Putamen (tissue), 1 donor: ENCODE results near the gene RAB8B.
"Not testable (repeated sequence)": the region's sequence is repeated elsewhere in the genome, so short reads cannot be mapped to it uniquely, and the experiment has no call there.

ENCODE experiments used
- DNase-seq: peaks from one replicate; pipeline ENCODE4 v3.0.0-alpha.2; 2016; ENCODE audit warnings: low spot score

The RAB8B gene

DNA sequence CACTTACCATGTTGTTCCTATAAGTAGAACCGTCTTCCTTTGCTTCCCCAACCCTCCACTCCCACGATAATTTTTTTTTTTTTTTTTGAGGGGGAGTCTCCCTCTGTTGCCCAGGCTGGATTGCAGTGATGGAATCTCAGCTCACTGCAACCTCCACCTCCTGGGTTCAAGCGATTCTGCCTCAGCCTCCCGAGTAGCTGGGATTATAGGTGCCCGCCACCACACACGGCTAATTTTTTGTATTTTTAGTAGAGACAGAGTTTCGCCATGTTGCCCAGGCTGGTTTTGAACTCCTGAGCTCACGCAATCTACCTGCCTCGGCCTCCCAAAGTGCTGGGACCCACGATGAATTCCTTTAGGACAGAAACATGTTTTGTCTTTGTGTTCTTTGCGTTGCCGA, 19.4 kb downstream of the RAB8B start:
- DNase-seq, result not testable (repeated sequence)

DNA sequence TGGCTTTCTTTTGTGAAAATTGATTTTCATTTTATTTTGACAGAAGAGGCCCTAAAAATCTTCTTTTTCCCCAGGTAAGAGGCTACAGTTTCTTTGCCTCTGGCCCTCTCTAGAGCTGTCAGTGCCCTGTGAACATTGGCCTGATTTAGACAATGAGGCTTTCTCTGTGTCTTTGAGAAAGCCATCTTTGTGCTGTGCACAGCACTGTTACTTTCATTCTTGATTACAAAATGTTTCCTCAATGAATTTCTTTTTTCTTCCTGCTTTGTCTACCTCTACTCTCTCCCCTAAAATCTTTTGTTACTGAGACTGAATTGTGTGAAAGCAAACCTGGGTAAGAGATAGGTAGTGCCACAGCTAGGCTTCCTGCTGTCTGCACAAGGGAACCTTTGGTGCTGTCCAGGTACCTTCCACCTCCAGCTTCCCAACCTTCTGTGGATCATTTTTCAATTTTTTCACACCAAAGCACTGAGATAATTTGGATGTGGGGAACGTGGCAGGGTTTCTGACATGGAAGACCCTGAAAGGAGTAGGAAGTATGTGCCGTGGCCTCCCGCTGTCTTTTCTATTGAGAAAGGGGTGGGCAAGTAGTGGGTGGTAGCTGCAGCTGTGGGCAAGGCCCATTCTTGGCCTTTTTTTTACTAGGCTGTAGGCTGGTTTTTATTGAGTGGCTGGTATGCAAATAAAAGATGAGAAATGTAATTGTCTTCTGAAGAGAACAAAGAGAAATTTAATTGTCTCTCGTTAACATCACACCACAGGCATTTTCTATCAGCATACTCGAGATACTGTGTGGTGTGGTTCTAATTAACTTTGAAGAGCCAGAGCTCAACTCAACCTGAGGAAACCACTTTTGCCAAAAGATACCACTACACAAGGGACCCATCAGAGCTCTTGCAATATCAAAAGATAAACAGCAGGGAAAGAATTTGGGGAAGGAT, 21.0 kb downstream of the RAB8B start:
- peak; percentile 70 for DNase-seq

DNA sequence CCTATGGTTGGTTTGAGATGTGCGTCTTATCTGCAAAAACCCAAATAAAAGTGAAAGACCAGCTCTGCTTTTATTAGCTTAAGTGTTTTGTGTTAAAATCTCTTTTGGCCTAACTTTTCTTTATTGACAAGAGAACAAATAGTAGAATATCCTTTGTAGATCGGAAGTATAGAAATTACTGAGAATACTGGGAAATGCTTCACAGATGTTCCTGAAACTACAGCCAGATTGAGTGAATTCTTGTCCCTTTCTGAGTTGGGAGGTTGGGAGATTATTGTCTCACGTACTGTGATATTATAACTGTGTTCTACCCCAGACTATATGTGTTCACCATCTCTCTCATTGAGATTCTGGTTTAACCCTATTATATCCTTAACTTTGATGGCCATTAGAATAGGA, 21.7 kb downstream of the RAB8B start:
- DNase-seq, result no peak

DNA sequence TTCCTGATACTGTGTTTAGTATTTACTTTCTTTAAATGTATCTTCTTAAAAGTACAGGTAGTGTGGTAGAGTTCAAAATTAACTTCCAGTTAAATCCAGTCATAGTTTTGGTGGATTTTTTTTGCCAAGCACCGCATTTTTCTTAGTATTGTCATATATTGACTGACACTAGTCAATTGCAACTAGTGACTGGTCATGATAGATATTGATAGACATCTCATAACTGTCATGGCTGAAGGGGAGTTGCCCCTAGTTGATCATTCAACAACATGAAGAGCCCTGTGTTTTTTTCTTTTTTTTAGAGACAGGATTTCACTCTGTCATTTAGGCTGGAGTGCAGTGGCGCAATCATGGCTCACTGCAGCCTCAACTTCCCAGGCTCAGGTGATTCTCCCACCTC, 22.1 kb downstream of the RAB8B start:
- DNase-seq, result no peak

DNA sequence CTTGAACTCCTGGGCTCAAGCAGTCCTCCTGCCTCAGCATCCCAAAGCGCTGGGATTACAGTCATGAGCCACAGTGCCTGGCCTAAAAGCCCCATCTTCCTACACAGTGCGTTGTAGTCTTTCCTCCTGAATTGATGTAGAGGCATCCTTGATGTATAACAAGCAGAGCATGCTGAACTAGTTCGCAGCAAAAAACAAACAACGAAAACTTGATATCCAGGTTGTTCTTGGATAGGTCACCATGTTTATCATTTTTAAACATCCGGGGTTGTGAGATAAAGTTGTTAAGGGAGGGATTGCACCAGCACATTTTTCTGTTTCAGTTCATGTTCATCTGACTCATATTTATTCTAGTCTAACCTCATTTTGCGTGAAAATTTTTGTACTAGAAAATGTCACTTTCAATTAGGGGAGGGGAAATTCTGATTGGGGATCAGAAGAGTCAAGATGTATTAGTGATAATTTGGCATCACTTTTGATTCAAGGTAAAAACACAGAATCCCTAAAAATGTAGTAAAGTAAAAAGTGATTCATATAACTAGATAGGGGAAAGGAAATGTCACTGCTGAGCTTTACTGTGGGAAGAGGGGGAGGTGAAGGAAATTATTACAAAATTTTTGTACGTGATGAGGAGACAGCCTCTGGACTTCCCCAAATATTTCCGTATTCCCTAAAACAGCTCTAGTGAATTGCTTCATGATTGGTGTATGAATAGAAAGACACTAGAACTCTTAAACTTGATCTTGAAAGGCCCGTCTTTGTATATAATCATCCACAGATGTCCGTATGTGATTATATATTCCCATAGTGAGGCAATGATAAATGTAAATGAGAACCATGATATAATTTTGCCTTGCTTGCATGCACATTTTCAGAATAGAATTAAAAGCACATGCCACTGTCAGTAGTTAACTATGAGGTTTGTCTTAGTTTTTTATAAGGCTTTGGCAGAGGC, 22.9 kb downstream of the RAB8B start:
- no peak for DNase-seq

DNA sequence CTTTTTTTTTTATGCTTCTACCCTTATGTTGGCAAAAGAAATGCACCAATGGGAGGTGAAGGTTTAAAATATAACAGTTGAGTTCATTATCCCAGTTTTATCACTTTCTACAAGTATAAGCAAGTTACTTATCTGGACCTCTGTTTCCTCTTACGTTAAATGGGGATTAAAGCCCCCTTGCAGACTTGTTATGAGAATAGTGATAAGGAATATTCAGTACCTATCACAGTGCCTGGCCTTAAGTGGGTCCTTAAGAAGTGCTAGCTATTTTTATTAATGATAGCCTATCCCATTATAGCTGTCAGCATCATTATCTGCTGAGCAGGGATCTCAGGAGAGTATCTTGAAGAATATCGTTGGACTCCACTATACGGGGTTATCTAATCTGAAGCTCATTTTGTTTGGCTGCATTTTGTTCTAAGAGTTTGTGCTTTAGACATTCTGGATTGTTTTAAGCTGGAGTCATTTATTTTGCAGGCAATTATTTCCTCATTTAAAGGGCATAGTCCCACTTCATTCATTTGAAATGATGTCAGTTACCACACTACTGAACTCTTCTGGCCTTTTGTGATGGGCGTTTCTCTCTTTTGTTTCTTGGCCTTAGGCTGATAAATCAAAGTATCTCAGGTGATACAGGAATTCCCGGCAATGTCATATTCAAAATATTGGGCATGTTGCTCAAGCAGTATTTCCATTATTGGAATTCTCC, 28.8 kb downstream of the RAB8B start:
- DNase-seq, result no peak

DNA sequence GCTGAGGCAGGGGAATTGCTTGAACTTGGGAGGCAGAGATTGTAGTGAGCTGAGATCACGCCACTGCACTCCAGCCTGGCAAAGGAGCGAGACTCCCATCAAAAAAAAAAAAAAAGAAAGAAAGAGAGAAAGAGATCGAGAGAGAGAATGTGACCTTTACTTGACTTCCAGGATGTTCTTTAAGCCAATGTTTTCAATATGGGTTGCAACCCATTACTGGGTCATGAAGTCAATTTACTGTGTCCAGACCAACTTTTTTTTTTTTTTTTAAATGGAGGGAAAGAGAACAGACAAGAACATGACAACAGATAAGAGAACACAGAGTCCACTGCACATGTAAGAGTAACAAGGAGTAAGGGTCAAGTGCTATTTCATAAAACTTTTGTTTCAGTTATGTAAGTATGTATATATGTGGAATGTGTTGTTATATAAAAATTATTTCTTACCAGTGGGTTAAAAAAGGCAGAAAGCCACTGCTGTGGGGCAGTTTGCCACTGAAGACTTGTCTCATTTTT, 29.8 kb downstream of the RAB8B start:
- DNase-seq, result no peak

DNA sequence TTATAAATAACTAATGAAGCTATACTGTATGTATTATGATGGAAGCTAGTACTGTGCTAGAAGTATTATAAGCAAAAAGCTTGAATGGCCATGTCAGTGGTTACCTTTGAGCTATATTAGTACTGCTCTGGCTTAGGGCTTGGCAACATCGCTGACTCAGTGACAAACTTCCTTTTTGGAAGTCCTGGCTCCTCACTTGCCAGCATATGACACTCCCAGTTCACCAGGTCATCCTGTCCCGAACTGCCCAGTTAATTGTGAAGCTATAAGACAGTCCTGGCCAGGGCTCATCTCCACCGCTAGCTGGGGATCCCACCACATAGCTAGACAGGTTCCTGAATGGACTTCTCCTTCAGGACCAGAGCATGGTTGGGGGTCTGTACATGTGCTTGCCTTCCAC, 31.9 kb downstream of the RAB8B start:
- no peak for DNase-seq

DNA sequence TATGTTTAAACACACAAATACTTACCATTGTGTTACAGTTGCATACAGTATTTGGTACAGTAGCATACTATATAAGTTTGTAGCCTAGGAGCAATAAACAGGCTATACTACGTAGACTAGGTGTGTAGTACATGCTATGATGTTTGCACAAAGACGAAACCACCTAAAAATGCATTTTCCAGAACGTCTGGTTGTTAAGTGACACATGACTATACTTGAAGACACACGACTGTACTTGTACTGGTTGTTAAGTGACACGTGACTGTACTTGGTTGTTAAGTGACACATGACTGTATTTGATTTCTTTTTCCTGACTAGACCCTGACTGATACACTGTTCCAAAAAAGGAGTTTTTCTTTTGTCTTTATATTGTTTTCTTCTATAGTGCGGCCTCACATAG, 34.1 kb downstream of the RAB8B start:
- DNase-seq, result no peak

DNA sequence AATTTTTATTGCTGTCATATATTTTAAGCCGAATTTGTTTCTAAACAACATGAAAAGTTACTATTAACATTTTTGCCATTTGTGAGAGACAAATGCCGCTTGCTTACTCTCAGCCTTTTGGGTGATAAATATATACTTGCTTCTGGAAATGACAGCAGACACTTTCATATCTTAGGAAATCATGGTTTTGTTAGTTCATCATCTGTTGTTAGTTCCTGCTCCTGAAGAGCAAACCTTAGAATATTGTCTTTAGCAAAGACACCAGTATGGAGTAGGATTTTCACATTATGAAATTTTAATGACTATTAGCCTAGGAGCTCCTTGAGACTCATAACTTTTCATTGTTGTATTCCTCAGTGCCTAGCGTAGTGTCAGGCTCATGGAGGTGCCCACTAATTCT, 36.0 kb downstream of the RAB8B start:
- no peak for DNase-seq

DNA sequence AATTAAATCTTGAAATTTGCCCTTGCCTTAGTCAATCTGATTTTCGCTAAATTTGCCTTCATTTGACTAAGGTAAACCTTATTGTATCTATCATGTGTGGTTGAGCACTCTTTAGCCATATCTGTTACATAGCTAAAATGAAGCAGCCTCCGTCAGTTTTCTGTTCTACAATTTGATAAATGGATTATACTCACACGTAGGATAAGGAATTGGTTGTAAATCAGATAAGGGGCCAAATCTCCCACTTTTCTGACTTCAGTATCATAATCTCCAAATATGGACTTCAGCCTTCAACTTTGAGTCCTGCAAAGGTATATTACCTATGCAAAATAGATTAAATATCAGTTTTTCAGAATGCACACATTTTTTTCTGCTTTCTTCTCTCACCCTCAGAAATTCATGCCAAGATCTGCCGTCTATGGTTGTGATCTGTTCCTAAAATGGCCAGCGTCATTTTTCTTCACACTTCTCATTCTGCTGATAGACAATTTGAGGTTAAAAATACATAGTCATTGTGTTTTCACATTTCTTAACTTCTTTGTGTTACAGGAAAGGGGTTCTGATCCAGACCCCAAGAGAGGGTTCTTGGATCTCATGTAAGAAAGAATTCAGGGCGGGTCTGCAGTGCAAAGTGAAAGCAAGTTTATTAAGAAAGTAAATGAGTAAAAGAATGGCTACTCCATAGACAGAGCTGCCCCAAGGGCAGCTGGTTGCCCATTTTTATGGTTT, 36.9 kb downstream of the RAB8B start:
- no peak for DNase-seq

DNA sequence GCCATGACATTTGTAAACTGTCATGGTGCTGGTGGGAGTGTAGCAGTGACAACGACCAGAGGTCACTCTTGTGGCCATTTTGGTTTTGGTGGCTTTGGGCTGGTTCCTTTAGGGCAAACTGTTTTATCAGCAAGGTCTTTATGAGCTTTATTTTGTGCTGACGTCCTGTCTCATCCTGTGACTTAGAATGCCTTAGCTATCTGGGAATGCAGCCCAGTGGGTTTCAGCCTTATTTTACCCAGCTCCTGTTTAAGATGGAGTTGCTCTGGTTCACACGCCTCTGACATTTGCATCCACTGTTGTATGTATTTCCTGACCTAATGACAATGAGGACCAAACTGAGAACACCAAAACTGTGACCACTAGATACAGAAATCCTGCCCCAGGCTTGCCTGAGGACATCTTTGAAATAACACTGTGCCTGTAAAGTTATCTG, 37.6 kb downstream of the RAB8B start:
- DNase-seq, result no peak

DNA sequence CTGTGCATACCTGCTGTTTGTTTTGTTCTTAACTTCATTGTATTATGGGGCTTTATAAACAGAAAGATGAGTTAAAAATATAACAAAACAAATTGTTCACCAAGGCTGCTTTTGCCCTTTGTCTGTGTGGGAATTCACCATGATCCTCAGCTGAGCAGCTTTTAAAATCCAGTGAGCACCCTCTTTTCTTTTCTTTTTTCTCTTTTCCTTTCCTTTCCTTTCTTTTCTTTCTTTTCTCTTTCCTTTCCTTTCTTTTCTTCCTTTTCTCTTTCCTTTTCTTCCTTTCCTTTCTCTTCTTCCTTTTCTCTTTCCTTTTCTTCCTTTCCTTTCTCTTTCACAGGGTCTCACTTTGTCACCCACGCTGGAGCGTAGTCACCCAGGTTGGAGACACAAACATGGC, 38.3 kb downstream of the RAB8B start:
- DNase-seq, result no peak

DNA sequence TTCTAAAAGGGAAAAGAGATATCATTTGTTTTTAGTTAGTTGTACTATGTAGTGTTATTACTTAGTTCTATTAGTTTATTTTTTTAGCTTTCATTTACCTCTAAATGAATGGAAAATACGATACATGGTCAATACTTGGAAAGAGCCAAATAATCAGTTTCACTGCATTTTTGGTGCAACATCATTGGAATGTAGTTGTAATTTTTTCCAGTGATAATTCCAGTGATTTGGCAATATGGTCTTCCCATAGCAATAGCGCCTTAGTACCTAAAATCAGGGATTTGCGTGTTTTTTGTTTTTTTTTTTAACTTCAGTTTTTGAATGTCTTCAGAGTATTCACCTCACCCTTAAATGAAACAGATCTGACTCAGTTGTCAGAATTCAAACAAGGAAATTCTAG, 41.8 kb downstream of the RAB8B start:
- no peak for DNase-seq

DNA sequence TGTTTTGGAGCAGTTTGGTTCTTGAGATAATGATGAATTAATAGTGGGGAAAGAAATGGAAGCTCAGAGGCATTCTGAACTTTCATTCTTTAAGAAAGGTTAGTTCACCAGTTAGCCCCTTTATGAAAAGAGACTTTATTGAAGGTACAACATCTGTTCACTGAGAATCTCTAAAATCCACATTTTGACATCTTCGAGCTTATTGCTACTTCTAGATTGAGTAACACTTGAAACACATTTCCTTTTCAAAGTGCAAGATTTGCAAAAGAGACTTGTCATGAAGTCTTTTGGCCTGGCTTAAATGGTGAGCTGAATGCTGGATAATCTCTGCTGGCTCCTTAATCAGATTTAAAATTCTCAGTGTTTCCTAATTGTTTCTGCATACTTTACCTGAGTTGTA, 42.3 kb downstream of the RAB8B start:
- DNase-seq, result no peak

DNA sequence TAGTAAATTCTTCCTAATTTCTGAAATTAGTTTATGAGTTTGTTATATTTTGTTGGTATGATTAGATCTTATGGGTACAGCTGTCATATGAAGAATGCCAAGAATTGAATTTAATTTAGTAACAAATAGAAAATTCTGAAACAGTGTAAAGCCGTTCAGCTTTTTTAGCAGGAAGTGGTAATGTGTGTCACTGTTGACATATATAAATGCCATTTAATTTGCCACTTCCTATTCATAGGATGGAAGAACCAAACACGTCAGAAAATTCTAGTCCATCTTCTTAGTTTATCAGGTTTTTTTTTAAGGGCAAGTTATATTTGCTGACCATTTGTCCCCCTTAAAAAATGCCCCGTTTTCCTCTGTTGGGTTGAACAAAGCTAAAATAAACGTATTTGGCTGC, 43.0 kb downstream of the RAB8B start:
- no peak for DNase-seq

DNA sequence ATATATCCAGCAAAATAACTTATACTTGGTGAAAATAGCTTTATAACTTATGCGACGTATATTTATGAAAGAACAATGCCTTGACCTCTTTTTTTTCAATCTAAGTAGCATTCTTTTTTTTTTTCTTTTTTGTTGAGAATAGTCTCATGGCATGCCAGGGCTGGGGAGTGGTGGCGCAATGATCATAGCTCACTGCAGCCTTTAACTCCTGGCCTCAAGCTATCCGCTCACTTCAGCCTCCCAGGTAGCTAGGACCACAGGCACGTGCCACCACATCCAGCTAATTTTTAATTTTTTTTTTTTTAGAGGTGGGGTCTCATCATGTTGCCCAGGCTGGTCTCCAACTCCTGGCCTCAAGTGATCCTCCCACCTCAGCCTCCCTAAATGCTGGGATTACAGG, 43.5 kb downstream of the RAB8B start:
- no peak for DNase-seq

DNA sequence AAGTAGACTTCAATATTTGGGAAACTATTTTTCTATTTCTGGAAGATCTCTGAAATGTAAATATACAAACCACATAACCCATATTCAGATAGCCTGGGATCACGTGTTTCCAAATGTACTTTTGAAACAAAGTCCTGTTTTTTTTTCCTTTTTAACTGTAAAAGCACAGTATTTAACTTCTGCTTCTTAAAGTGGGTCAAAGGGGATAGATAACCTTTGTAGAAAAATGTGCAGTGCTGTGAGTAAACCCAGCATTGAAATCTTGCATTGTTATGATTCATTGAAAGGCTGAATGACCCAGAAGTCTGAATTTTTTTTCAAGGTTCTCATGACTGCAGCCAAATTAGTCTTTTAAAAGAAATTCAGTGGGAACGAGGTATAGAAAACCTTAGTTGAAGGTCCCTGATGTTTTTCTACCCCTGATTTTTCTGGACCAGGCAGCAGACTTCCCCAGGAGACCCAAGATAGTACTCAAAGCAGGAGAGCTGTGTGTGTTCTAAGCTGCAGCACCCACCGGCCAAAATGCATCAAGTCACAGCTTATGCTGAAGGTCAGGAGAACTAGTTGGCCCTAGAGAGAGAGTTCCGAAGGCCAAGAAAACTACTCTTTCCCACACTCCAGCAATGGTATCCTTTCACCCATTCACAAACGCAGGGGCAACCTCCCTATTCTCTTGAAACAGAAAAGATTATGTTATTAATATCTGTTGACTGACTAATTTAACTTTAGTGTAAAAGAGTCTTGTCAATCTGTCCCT, 44.4 kb downstream of the RAB8B start:
- DNase-seq, result no peak

DNA sequence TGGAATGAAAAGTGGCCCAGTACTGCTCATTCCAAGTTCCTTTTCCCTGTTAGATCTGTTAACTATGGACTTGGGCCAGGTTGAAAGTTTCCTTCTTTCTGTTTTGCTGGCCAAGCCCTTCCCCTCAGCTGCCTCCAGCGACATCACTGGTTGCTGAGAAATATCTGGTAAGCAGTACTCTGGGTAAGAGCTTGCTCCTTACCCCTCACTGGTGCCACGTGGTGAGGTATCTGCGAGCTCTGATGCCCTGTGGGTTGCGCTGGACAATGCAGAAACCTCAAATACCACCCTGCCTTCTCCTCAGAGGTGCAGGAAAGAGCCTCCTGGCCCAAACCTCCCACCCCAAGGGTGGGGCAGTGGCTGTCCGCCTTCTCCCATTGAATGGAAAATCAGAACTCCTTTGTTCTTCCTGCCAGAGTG, 45.1 kb downstream of the RAB8B start:
- DNase-seq, result no peak

DNA sequence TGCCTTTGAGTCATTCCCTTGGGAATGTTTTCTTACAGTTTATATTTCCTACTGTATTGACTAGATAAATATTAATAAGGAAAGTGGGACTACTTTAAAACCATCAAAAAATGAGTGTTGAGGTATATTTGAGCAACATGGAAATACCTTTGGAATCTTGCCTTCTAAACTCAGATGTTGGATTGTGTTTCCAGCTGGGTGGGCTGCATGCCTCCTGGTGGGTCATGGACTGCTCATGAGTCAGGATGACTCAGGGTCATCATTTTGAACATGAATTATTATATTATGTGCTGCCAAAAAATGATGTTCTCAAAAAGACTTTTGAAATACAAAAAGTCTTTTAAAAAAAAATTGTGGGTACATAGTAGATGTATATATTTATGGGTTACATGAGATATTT, 46.9 kb downstream of the RAB8B start:
- DNase-seq, result no peak

DNA sequence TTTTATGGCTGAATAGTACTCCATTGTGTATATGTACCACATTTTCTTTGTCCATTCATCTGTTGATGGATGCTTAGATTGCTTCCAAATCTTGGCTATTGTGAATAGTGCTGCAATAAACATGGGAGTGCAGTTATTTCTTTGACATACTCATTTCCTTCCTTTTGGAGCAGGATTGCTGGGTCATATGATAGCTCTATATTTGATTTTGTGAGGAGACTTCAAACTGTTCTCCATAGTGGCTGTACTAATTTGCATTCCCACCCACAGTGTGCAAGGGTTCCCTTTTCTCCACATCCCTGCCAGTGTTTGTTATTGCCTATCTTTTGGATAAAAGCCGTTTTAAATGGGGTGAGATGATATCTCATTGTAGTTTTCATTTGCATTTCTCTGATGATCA, 47.7 kb downstream of the RAB8B start:
- not testable (repeated sequence) for DNase-seq
